GM12878 (cell line): ENCODE data around the gene NPNT. TPM values are rescaled to one million over a fixed set of nuclear protein-coding genes. Genes with fewer than 3 reads are reported as not detected.

ENCODE experiments used
- ATAC-seq: fragments of 200-7000 bp; cut with Tn5 transposase; 3 replicates; pipeline ENCODE4 v1.9.1; 2020; ENCODE audit warnings: mild to moderate bottlenecking, moderate library complexity
- BruUV-seq: library from RNA; stranded (reverse); fragments of 400-500 nt; replicated peaks from 2 replicates; lab custom pipeline; 2021; lab: Mats Ljungman, UMichigan
- CTCF ChIA-PET: fragments of 300-600 bp; sonication (Branson Sonifier 250); formaldehyde crosslinking; extraction: SDS; loops from one replicate; lab custom pipeline; 2021; ENCODE audit warnings: inconsistent platforms; lab: Yijun Ruan, JAX
- POLR2A ChIA-PET: fragments of 350-600 bp; formaldehyde crosslinking; extraction: SDS; loops from one replicate; lab custom pipeline; 2021; ENCODE audit warnings: inconsistent platforms; lab: Charles Lee
- RAD21 ChIA-PET: fragments of 300-600 bp; sonication (Branson Sonifier 250); formaldehyde crosslinking; loops from one replicate; lab custom pipeline; 2023; ENCODE audit warnings: antibody characterized with exemption; ENCODE audit not compliant: unreplicated experiment; lab: Charles Lee
- SMC1A ChIA-PET: fragments of 300-600 bp; sonication (Branson Sonifier 250); formaldehyde crosslinking; loops from one replicate; lab custom pipeline; 2023; ENCODE audit not compliant: unreplicated experiment, uncharacterized antibody; lab: Charles Lee
- DNase-seq: peaks from one replicate; pipeline ENCODE4 v3.0.0-alpha.2; 2011; ENCODE audit warnings: low read depth, low spot score
- FAIRE-seq: peaks from 3 replicates; lab custom pipeline; 2011; peaks lifted over from hg19 to GRCh38; lab: Jason Lieb, UNC
- H2AFZ ChIP-seq: 2 replicates; pipeline ENCODE4 v1.6.0; 2011; ENCODE audit warnings: low read depth, low read length, control low read depth; ENCODE audit not compliant: control insufficient read depth
- H3K27ac ChIP-seq: 2 replicates; pipeline ENCODE4 v1.5.1; 2011; ENCODE audit warnings: control low read depth; ENCODE audit not compliant: control insufficient read depth, insufficient read depth
- H3K27me3 ChIP-seq, 2 experiments: replicated peaks in 1 of 2; 2 replicates each; pipeline versions ENCODE4 v1.6.0 to v1.6.1; 2011; ENCODE audit warnings: low read length in 1 of 2; ENCODE audit not compliant: control insufficient read depth in 2 of 2, insufficient read depth in 2 of 2
- H3K36me3 ChIP-seq, 2 experiments: 2 replicates each; pipeline ENCODE4 v1.5.1; 2011; ENCODE audit warnings: low read length in 1 of 2; ENCODE audit not compliant: control insufficient read depth in 2 of 2, insufficient read depth in 2 of 2
- H3K4me1 ChIP-seq: 2 replicates; pipeline ENCODE4 v1.6.1; 2011; ENCODE audit warnings: mild to moderate bottlenecking, low read length, moderate library complexity, mixed read lengths; ENCODE audit not compliant: control insufficient read depth, insufficient read depth
- H3K4me2 ChIP-seq: 2 replicates; pipeline ENCODE4 v1.6.0; 2011; ENCODE audit warnings: control low read depth; ENCODE audit not compliant: control insufficient read depth, insufficient read depth
- H3K4me3 ChIP-seq: fragments of 200-600 bp; sonication (generic); 2 replicates; pipeline ENCODE4 v1.5.1; 2016
- H3K79me2 ChIP-seq: 2 replicates; pipeline ENCODE4 v1.6.0; 2011; ENCODE audit warnings: low read length; ENCODE audit not compliant: control insufficient read depth, insufficient read depth
- H3K9ac ChIP-seq: 2 replicates; pipeline ENCODE4 v1.8.0; 2011; ENCODE audit warnings: low read length, control low read depth, mixed read lengths; ENCODE audit not compliant: control insufficient read depth, insufficient read depth
- H3K9me3 ChIP-seq: replicated peaks from 3 replicates; pipeline ENCODE4 v1.5.1; 2011; ENCODE audit warnings: mild to moderate bottlenecking, low read length; ENCODE audit not compliant: control insufficient read depth, insufficient read depth
- H4K20me1 ChIP-seq: 2 replicates; pipeline ENCODE4 v1.6.0; 2011; ENCODE audit not compliant: control insufficient read depth, insufficient read depth
- BHLHE40 ChIP-seq, 2 experiments: fragments of 450-650 bp in 1 of 2; IDR thresholded peaks; 2 replicates each; pipeline ENCODE4 v1.6.1; 2011 to 2017; ENCODE audit warnings: low read depth in 2 of 2, borderline replicate concordance in 1 of 2, improper control_type of control experiment in 1 of 2, low read length in 1 of 2, mild to moderate bottlenecking in 1 of 2
- CBX3 ChIP-seq: fragments of 200-600 bp; sonication (generic); IDR thresholded peaks from 2 replicates; pipeline ENCODE4 v1.6.1; 2016; ENCODE audit warnings: low read depth, borderline replicate concordance
- CHD4 ChIP-seq: fragments of 200-600 bp; sonication (generic); IDR thresholded peaks from 2 replicates; pipeline ENCODE4 v1.6.1; 2016; ENCODE audit warnings: mild to moderate bottlenecking
- HDAC2 ChIP-seq: fragments of 200-600 bp; sonication (generic); IDR thresholded peaks from 2 replicates; pipeline ENCODE4 v1.6.1; 2017
- MEF2A ChIP-seq: IDR thresholded peaks from 2 replicates; pipeline ENCODE4 v1.6.1; 2011; ENCODE audit warnings: low read depth, mild to moderate bottlenecking, low read length, moderate library complexity; ENCODE audit not compliant: insufficient read depth
- MXI1 ChIP-seq: fragments of 150-350 bp; IDR thresholded peaks from 2 replicates; pipeline ENCODE4 v1.6.1; 2011; ENCODE audit warnings: low read depth, mild to moderate bottlenecking, inconsistent platforms, low read length, improper control_type of control experiment
- RAD21 ChIP-seq: IDR thresholded peaks from 2 replicates; pipeline ENCODE4 v1.6.1; 2011; ENCODE audit warnings: mild to moderate bottlenecking, low read depth, low read length, moderate library complexity; ENCODE audit not compliant: insufficient read depth
- RFX5 ChIP-seq: IDR thresholded peaks from 2 replicates; pipeline ENCODE4 v1.6.1; 2011; ENCODE audit warnings: low read depth, low read length, improper control_type of control experiment
- USF2 ChIP-seq: IDR thresholded peaks from 2 replicates; pipeline ENCODE4 v1.6.1; 2011; ENCODE audit warnings: low read depth, low read length, improper control_type of control experiment, borderline replicate concordance
- ZNF24 ChIP-seq: fragments of 450-650 bp; IDR thresholded peaks from 2 replicates; pipeline ENCODE4 v1.6.1; 2017; ENCODE audit warnings: antibody characterized with exemption, mild to moderate bottlenecking
- WGBS: methylation state at CpG from one replicate; pipeline ENCODE4 v1.1.6; 2016; ENCODE audit warnings: low lambda C conversion rate; ENCODE audit not compliant: insufficient replicate concordance, insufficient coverage; ENCODE audit errors: missing lambda C conversion rate; 5-methylcytosine and 5-hydroxymethylcytosine counted together
- in situ Hi-C: fragments of 300-500 bp; cut with MboI; formaldehyde crosslinking; loops from 9 replicates; pipeline ENCODE4 v1.14.3; 2018; ENCODE audit warnings: mixed read lengths
- intact Hi-C: fragments of 100-400 bp; cut with micrococcal nuclease; formaldehyde crosslinking; loops from one replicate; pipeline ENCODE4 v1.14.2; 2022; ENCODE audit not compliant: unreplicated experiment
- polyA plus RNA-seq, 11 experiments: library from polyadenylated mRNA; depleted of rRNA in 4 of 11; unstranded in 6 of 11; stranded (reverse) in 5 of 11; fragments of >200 nt; fragmentation: Nextera tagmentation in 4 of 11; fragmentation: Illumina TruSeq in 1 of 11; extraction: Ambion mirVana in 4 of 11; extraction: Trizol in 1 of 11; gene quantifications; 1 replicate in 1 of 11; 2 replicates in 10 of 11; pipeline versions ENCODE4 v1.2.1 to v1.2.3, GENCODE V29; 2011 to 2016; ENCODE audit warnings: inconsistent platforms in 2 of 11, missing spikeins in 2 of 11, low read depth in 1 of 11
- total RNA-seq, 4 experiments: library from RNA; depleted of rRNA in 3 of 4; stranded (reverse); fragments of >200 nt in 3 of 4; fragmentation: Illumina TruSeq in 1 of 4; extraction: Trizol in 1 of 4; gene quantifications; 2 replicates each; pipeline versions ENCODE4 v1.2.1 to v1.2.3, GENCODE V29; 2013 to 2021

Gene NPNT
- total and polyA plus RNA-seq, 10 of the 15 experiments (the other 5 are each of a cell fraction or from before 2014, with no cell fraction given) = 0.18 to 70.5 (median 54.1) TPM

- TF ChIP-seq BHLHE40 (IDR thresholded peaks at IDR 0.05; ENCODE audit: borderline replicate concordance in 1 of 2, low read depth in 2 of 2, low read length in 1 of 2) = no peak
Measured at GRCh38 chr4:105967058-105967658, 71.9 kb downstream of the NPNT start (continued).

GRCh38 chr4:105969575-105969974 is 74.3 kb downstream of the NPNT start:
- no peaks in the 10 kb centered on the region for H3K36me3 ChIP-seq
- SMC1A ChIA-PET = no interaction called here
- H3K79me2 ChIP-seq = no peaks in the 10 kb centered on the region
- RAD21 ChIA-PET = no interaction called here
- H3K4me2 ChIP-seq = no peak overlapping the region
- intact Hi-C loops = no loop called here
- no peak overlapping the region for H3K4me3 ChIP-seq
- POLR2A ChIA-PET = no interaction called here
- H3K27me3 ChIP-seq = no peaks in the 10 kb centered on the region
- 84% methylated on average over 2 of the region's 2 CpGs for WGBS
- H3K27ac ChIP-seq = no peak overlapping the region
- no peak for DNase-seq
- H2AFZ ChIP-seq = no peak overlapping the region
- no peaks in the 10 kb centered on the region for H3K9me3 ChIP-seq
- in situ Hi-C loops = no loop called here
- BruUV-seq = no TSS peak
- TF ChIP-seq HDAC2 (no peak), RFX5 (no peak), RAD21 (no peak), CBX3 (no peak), CHD4 (no peak), MXI1 (no peak), MEF2A (no peak), USF2 (no peak), ZNF24 (no peak)
- H3K4me1 ChIP-seq = no peaks in the 10 kb centered on the region
- H4K20me1 ChIP-seq = no peaks in the 10 kb centered on the region
- ATAC-seq = no peak
- CTCF ChIA-PET = no interaction called here
- no peak overlapping the region for H3K9ac ChIP-seq
- no peak for FAIRE-seq
